Ascending aorta (tissue), 2 donors: Measurements from ENCODE around the gene TMEM131L. TPM values are rescaled to one million over a fixed set of nuclear protein-coding genes. Genes with fewer than 3 reads are reported as not detected.
A peak's percentile ranks its signal among the peaks of the same experiment; 100 is the strongest.

ENCODE experiments used
- DNase-seq, 2 donors: peaks; one replicate each; pipeline ENCODE4 v3.0.0-alpha.2; 2019; ENCODE audit warnings: low spot score in 2 of 2
- H3K27ac ChIP-seq, 2 donors: fragments of 200-600 bp; sonication (generic); one replicate each; pipeline ENCODE4 v1.5.1; 2016 to 2017; ENCODE audit warnings: mild to moderate bottlenecking in 1 of 2
- H3K27me3 ChIP-seq: fragments of 200-600 bp; sonication (generic); one replicate; pipeline ENCODE4 v1.5.1; 2017
- H3K36me3 ChIP-seq, 2 donors: fragments of 200-600 bp; sonication (generic); one replicate each; pipeline ENCODE4 v1.5.1; 2016
- H3K4me1 ChIP-seq, 2 donors: fragments of 200-600 bp; sonication (generic); one replicate each; pipeline ENCODE4 v1.5.1; 2016 to 2017; ENCODE audit warnings: mild to moderate bottlenecking in 1 of 2
- H3K4me3 ChIP-seq, 2 donors: fragments of 200-600 bp; sonication (generic); one replicate each; pipeline ENCODE4 v1.5.1; 2016 to 2017; ENCODE audit warnings: mild to moderate bottlenecking in 1 of 2
- H3K9me3 ChIP-seq, 2 donors: fragments of 200-600 bp; sonication (generic); one replicate each; pipeline ENCODE4 v1.5.1; 2016
- CTCF ChIP-seq, 3 experiments: fragments of 200-600 bp in 2 of 3; fragments of 450-650 bp in 1 of 3; sonication (generic) in 2 of 3; IDR thresholded peaks; one replicate each; pipeline ENCODE4 v1.5.1; 2016 to 2019; ENCODE audit warnings: antibody characterized with exemption in 3 of 3, mild to moderate bottlenecking in 1 of 3, moderate library complexity in 1 of 3
- intact Hi-C: fragments of 100-400 bp; cut with DNase I; formaldehyde crosslinking; loops from one replicate; pipeline ENCODE4 v1.15.1; 2023
- total RNA-seq: library from RNA; depleted of rRNA; stranded (reverse); fragments of >200 nt; gene quantifications from one replicate; pipeline ENCODE4 v1.1.0, GENCODE V29; 2016

The TMEM131L gene
- total RNA-seq, 1 donor from 2014 or later, result 6.9 TPM

- Histone ChIP-seq H3K27me3 (no peaks in the 10 kb centered on the region), H3K9me3 (no peaks in the 10 kb centered on the region), H3K4me1 (peaks cover 3 to 30% of the 10 kb centered on the region in 2 donors), H3K27ac (peak overlapping the region; percentile 9 to 58), H3K36me3 (no peaks in the 10 kb centered on the region), H3K4me3 (no peak overlapping the region)
- DNase-seq, result no peak
- TF ChIP-seq CTCF (IDR thresholded peaks at IDR 0.05), result no peak
- intact Hi-C loops, result loop anchor here (5.0 kb wide), 1 partner anchor 33 kb away; no protein-coding TSS in a partner anchor
Measured at GRCh38 chr4:153520227-153520626, 54.1 kb downstream of the TMEM131L start.

- Histone ChIP-seq H3K36me3 (no peaks in the 10 kb centered on the region), H3K27ac (peak overlapping the region in 1 of 2 donors; percentile 9), H3K27me3 (no peaks in the 10 kb centered on the region), H3K4me3 (no peak overlapping the region), H3K9me3 (no peaks in the 10 kb centered on the region), H3K4me1 (peaks cover 3 to 30% of the 10 kb centered on the region in 2 donors)
- no peak for DNase-seq
- TF ChIP-seq CTCF (IDR thresholded peaks at IDR 0.05), result no peak
- intact Hi-C loops, result loop anchor here (5.0 kb wide), 1 partner anchor 34 kb away; no protein-coding TSS in a partner anchor
Measured at GRCh38 chr4:153520801-153521329, 54.7 kb downstream of the TMEM131L start.

GRCh38 chr4:153521478-153521877 is 55.3 kb downstream of the TMEM131L start:
- TF ChIP-seq CTCF (IDR thresholded peaks at IDR 0.05), result no peak
- intact Hi-C loops, result loop anchor here (5.0 kb wide), 1 partner anchor 34 kb away; no protein-coding TSS in a partner anchor
- Histone ChIP-seq H3K27me3 (no peaks in the 10 kb centered on the region), H3K27ac (no peak overlapping the region), H3K4me3 (no peak overlapping the region), H3K4me1 (peaks cover 3 to 30% of the 10 kb centered on the region in 2 donors), H3K9me3 (no peaks in the 10 kb centered on the region), H3K36me3 (no peaks in the 10 kb centered on the region)
- DNase-seq, result no peak

- no peaks in the 10 kb centered on the region for H3K27me3 ChIP-seq
- H3K27ac ChIP-seq, result peak overlapping the region; percentile 47 to 55
- no peak overlapping the region for H3K4me3 ChIP-seq
- no peak for TF ChIP-seq CTCF (IDR thresholded peaks at IDR 0.05)
- no peak for DNase-seq
- intact Hi-C loops, result loop anchor here (5.0 kb wide), 1 partner anchor 35 kb away; no protein-coding TSS in a partner anchor
- H3K36me3 ChIP-seq, result no peaks in the 10 kb centered on the region
- no peaks in the 10 kb centered on the region for H3K9me3 ChIP-seq
- H3K4me1 ChIP-seq, result peaks cover 3 to 30% of the 10 kb centered on the region in 2 donors
Measured at GRCh38 chr4:153521999-153522801, 56.0 kb downstream of the TMEM131L start.

- Histone ChIP-seq H3K4me1 (peaks cover 3 to 30% of the 10 kb centered on the region in 2 donors), H3K4me3 (no peak overlapping the region), H3K27ac (peak overlapping the region; percentile 47 to 55), H3K9me3 (no peaks in the 10 kb centered on the region), H3K36me3 (no peaks in the 10 kb centered on the region), H3K27me3 (no peaks in the 10 kb centered on the region)
- intact Hi-C loops, result loop anchor here (5.0 kb wide), 1 partner anchor 35 kb away; no protein-coding TSS in a partner anchor
- DNase-seq, result no peak
- TF ChIP-seq CTCF (IDR thresholded peaks at IDR 0.05), result no peak
Measured at GRCh38 chr4:153522802-153523094, 56.6 kb downstream of the TMEM131L start.
